A673 (cell line): ENCODE results near the gene ARHGAP45. TPM values are rescaled to one million over a fixed set of nuclear protein-coding genes. Genes with fewer than 3 reads are reported as not detected.

Source experiments
- BruUV-seq: library from RNA; stranded (reverse); fragments of 400-500 nt; replicated peaks from 2 replicates; lab custom pipeline; 2021; lab: Mats Ljungman, UMichigan
- CTCF ChIA-PET: fragments of 300-600 bp; sonication (Branson Sonifier 250); formaldehyde crosslinking; loops from one replicate; lab custom pipeline; 2022; ENCODE audit warnings: antibody characterized with exemption; lab: Charles Lee
- POLR2A ChIA-PET: fragments of 300-600 bp; sonication (Branson Sonifier 250); formaldehyde crosslinking; loops from one replicate; lab custom pipeline; 2022; ENCODE audit warnings: antibody characterized with exemption; ENCODE audit not compliant: low non-redundant PET; lab: Charles Lee
- DNase-seq: peaks from one replicate; pipeline ENCODE4 v3.0.0-alpha.2; 2015; ENCODE audit warnings: low spot score
- H3K27ac ChIP-seq: fragments of 200-600 bp; sonication (generic); 2 replicates; pipeline ENCODE4 v1.5.1; 2016; ENCODE audit warnings: mixed run types, low read depth, mild to moderate bottlenecking, mixed read lengths, antibody characterized with exemption, low read length; ENCODE audit not compliant: poor library complexity, severe bottlenecking
- H3K27me3 ChIP-seq: fragments of 200-600 bp; sonication (generic); replicated peaks from 2 replicates; pipeline ENCODE4 v1.6.1; 2017; ENCODE audit warnings: mixed run types, low read depth, mild to moderate bottlenecking, mixed read lengths, antibody characterized with exemption, low read length; ENCODE audit not compliant: insufficient read depth, poor library complexity
- H3K36me3 ChIP-seq: fragments of 200-600 bp; sonication (generic); 2 replicates; pipeline ENCODE4 v1.6.1; 2016; ENCODE audit warnings: mixed run types, mild to moderate bottlenecking, mixed read lengths, antibody characterized with exemption, low read length; ENCODE audit not compliant: insufficient read depth, poor library complexity, severe bottlenecking
- H3K4me1 ChIP-seq: fragments of 200-600 bp; sonication (generic); 2 replicates; pipeline ENCODE4 v1.6.1; 2017; ENCODE audit warnings: mixed run types, mild to moderate bottlenecking, mixed read lengths, antibody characterized with exemption, low read length; ENCODE audit not compliant: insufficient read depth, poor library complexity, severe bottlenecking
- H3K4me3 ChIP-seq: fragments of 200-600 bp; sonication (generic); 2 replicates; pipeline ENCODE4 v1.5.1; 2016; ENCODE audit warnings: low read depth, mixed run types, mild to moderate bottlenecking, mixed read lengths, low read length; ENCODE audit not compliant: poor library complexity, severe bottlenecking
- H3K9me3 ChIP-seq: fragments of 200-600 bp; sonication (generic); 2 replicates; pipeline ENCODE4 v1.6.1; 2016; ENCODE audit warnings: mixed run types, low read depth, mild to moderate bottlenecking, mixed read lengths, antibody characterized with exemption, low read length; ENCODE audit not compliant: poor library complexity, severe bottlenecking
- CTCF ChIP-seq: fragments of 300-800, 200-600 bp; sonication (generic); conservative IDR thresholded peaks from 2 replicates; pipeline ENCODE4 v1.5.1; 2017; ENCODE audit warnings: low read depth, mild to moderate bottlenecking, antibody characterized with exemption, low read length, moderate library complexity, mixed read lengths
- EZH2 ChIP-seq: fragments of 200-600 bp; sonication (generic); IDR thresholded peaks from 2 replicates; pipeline ENCODE4 v1.6.1; 2017; ENCODE audit warnings: borderline replicate concordance, low read depth, mild to moderate bottlenecking, mixed read lengths, antibody characterized with exemption, low read length; ENCODE audit not compliant: poor library complexity, severe bottlenecking
- intact Hi-C: fragments of 100-400 bp; cut with micrococcal nuclease; formaldehyde crosslinking; loops from one replicate; pipeline ENCODE4 v1.10.0; 2022; ENCODE audit not compliant: unreplicated experiment
- total RNA-seq: library from RNA; stranded (reverse); gene quantifications from 2 replicates; pipeline ENCODE4 v1.2.3, GENCODE V29; 2021

The ARHGAP45 gene
- total RNA-seq, 1 experiment from 2014 or later: 3.2 TPM

- Histone ChIP-seq H3K36me3 (peaks cover 11% of the 10 kb centered on the region), H3K9me3 (no peaks in the 10 kb centered on the region), H3K27me3 (no peaks in the 10 kb centered on the region), H3K27ac (peak overlapping the region; percentile 47), H3K4me1 (peaks cover 31% of the 10 kb centered on the region), H3K4me3 (peak overlapping the region; percentile 54)
- ChIA-PET CTCF (interaction anchor here (0.7 kb wide), 1 partner anchor 32 kb away, joined by 5 read pairs; no protein-coding TSS in a partner anchor), POLR2A (interaction anchor here (1.2 kb wide), 1 partner anchor 13 kb away, joined by 4 read pairs; the partner anchor contains the start of gene CNN2)
- intact Hi-C loops: no loop called here
- BruUV-seq: no TSS peak
- TF ChIP-seq EZH2 (no peak), CTCF (no peak)
- no peak for DNase-seq
Measured at GRCh38 chr19:1038978-1039645, 27.9 kb upstream of the ARHGAP45 start.

GRCh38 chr19:1039646-1040475, 27.1 kb upstream of the ARHGAP45 start, which contains the start of gene ABCA7:
ABCA7 (plus strand) TSS chr19:1040107; CDS start chr19:1041362, 1,255 bp downstream.
- POLR2A ChIA-PET: interaction anchor here (0.5 to 1.2 kb wide), 2 partner anchors 10 to 14 kb away, joined by 4 to 8 read pairs; partner anchors contain the start of gene CNN2
- Histone ChIP-seq H3K4me1 (peaks cover 31% of the 10 kb centered on the region), H3K36me3 (peaks cover 11% of the 10 kb centered on the region), H3K27me3 (no peaks in the 10 kb centered on the region), H3K9me3 (no peaks in the 10 kb centered on the region), H3K4me3 (peak within 1 kb of the TSS; percentile 54), H3K27ac (peak within 1 kb of the TSS; percentile 47)
- TF ChIP-seq CTCF: no peak
- TF ChIP-seq EZH2: no peak
- intact Hi-C loops: no loop called here
- BruUV-seq: no TSS peak
- DNase-seq: peak; percentile 98
- CTCF ChIA-PET: interaction anchor here (0.7 kb wide), 1 partner anchor 31 kb away, joined by 5 read pairs; no protein-coding TSS in a partner anchor

- H3K9me3 ChIP-seq: no peaks in the 10 kb centered on the region
- peak; percentile 99 for DNase-seq
- H3K36me3 ChIP-seq: peaks cover 11% of the 10 kb centered on the region
- no TSS peak for BruUV-seq
- ChIA-PET POLR2A (interaction anchor here (0.5 to 0.6 kb wide), 4 partner anchors 9 to 229 kb away, joined by 3 to 8 read pairs (median 4); no protein-coding TSS in a partner anchor), CTCF (interaction anchor here (0.5 kb wide), 1 partner anchor 153 kb away, joined by 3 read pairs; no protein-coding TSS in a partner anchor)
- peak overlapping the region; percentile 73 for H3K27ac ChIP-seq
- intact Hi-C loops: no loop called here
- peaks cover 31% of the 10 kb centered on the region for H3K4me1 ChIP-seq
- no peaks in the 10 kb centered on the region for H3K27me3 ChIP-seq
- H3K4me3 ChIP-seq: peak overlapping the region; percentile 54
- TF ChIP-seq EZH2 (no peak), CTCF (no peak)
Measured at GRCh38 chr19:1040476-1041271, 26.3 kb upstream of the ARHGAP45 start.
